Thyroid gland (tissue), 4 donors: Measurements from ENCODE around the gene GALP.

ENCODE experiments used
- POLR2A ChIP-seq, 2 donors: fragments of 450-650 bp; IDR thresholded peaks; one replicate each; pipeline ENCODE4 v1.6.1; 2017; ENCODE audit warnings: antibody characterized with exemption in 2 of 2, mild to moderate bottlenecking in 2 of 2, moderate library complexity in 1 of 2
- TF ChIP-seq, protein P1 (sequence below), 6 experiments: fragments of 200-600 bp in 3 of 6; fragments of 450-650 bp in 3 of 6; sonication (generic) in 3 of 6; IDR thresholded peaks; one replicate each; pipeline ENCODE4 v1.5.1; 2016 to 2019; ENCODE audit warnings: antibody characterized with exemption in 6 of 6, mild to moderate bottlenecking in 2 of 6, inconsistent platforms in 1 of 6, moderate library complexity in 1 of 6

DNA sequence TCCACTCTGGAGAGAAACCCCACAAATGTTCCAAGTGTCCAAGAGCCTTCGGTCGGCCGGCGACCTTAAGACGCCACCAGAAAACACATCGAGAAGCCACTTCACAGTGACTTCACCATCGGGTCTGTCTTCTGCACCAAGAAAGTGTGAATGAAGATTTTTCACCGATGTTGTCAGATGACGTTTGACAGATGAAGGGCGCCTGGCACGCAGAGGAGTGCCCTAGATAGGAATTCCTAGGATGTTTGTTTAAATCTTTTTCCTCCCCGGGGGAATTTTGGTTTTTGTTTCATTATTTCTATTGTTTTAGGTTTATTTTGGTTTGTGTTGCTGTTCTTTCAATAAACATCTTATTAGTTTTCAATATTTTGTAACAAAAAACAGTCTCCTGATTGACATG lies 33.3 kb downstream of the GALP start:
- TF ChIP-seq, protein P1, sequence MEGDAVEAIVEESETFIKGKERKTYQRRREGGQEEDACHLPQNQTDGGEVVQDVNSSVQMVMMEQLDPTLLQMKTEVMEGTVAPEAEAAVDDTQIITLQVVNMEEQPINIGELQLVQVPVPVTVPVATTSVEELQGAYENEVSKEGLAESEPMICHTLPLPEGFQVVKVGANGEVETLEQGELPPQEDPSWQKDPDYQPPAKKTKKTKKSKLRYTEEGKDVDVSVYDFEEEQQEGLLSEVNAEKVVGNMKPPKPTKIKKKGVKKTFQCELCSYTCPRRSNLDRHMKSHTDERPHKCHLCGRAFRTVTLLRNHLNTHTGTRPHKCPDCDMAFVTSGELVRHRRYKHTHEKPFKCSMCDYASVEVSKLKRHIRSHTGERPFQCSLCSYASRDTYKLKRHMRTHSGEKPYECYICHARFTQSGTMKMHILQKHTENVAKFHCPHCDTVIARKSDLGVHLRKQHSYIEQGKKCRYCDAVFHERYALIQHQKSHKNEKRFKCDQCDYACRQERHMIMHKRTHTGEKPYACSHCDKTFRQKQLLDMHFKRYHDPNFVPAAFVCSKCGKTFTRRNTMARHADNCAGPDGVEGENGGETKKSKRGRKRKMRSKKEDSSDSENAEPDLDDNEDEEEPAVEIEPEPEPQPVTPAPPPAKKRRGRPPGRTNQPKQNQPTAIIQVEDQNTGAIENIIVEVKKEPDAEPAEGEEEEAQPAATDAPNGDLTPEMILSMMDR (IDR thresholded peaks at IDR 0.05), result no peak
- no peak for TF ChIP-seq POLR2A (IDR thresholded peaks at IDR 0.05)
